ENCODE results near the gene P4HA3.

GRCh38 chr11:74278721-74279161 is 32.7 kb downstream of the P4HA3 start:
- TF ChIP-seq CTCF (IDR thresholded peaks at IDR 0.05) (no peak), POLR2A (IDR thresholded peaks at IDR 0.05) (no peak)
